ENCODE results near the gene BMPR1B.
"Not testable (repeated sequence)": the region's sequence is repeated elsewhere in the genome, so short reads cannot be mapped to it uniquely, and the experiment has no call there.

The BMPR1B gene

GRCh38 chr4:95155759-95156451 is 398.1 kb downstream of the BMPR1B start:
- no peak for DNase-seq

- no peak for DNase-seq
These were observed 398.7 kb downstream of the BMPR1B start for GRCh38 chr4:95156452-95156765.

- DNase-seq, result no peak
These were observed 399.8 kb downstream of the BMPR1B start for GRCh38 chr4:95157596-95157995.

GRCh38 chr4:95158045-95158444 is 400.3 kb downstream of the BMPR1B start:
- no peak for DNase-seq

GRCh38 chr4:95158626-95159025 is 400.9 kb downstream of the BMPR1B start:
- no peak for DNase-seq

GRCh38 chr4:95159384-95159783 is 401.6 kb downstream of the BMPR1B start:
- no peak for DNase-seq

GRCh38 chr4:95161781-95162469 is 404.2 kb downstream of the BMPR1B start:
- no peak for DNase-seq

- no peak for DNase-seq
These were observed 405.1 kb downstream of the BMPR1B start for GRCh38 chr4:95162867-95163266.

GRCh38 chr4:95165926-95166524 is 408.3 kb downstream of the BMPR1B start:
- no peak for DNase-seq

- DNase-seq, result no peak
These were observed 410.1 kb downstream of the BMPR1B start for GRCh38 chr4:95167805-95168204.

GRCh38 chr4:95170176-95170575 is 412.4 kb downstream of the BMPR1B start:
- no peak for DNase-seq

- DNase-seq, result not testable (repeated sequence)
These were observed 413.6 kb downstream of the BMPR1B start for GRCh38 chr4:95171377-95171776.

- no peak for DNase-seq
These were observed 421.2 kb downstream of the BMPR1B start for GRCh38 chr4:95178938-95179337.

GRCh38 chr4:95180531-95181242 is 422.9 kb downstream of the BMPR1B start:
- no peak for DNase-seq

- DNase-seq, result peak; percentile 1
These were observed 423.7 kb downstream of the BMPR1B start for GRCh38 chr4:95181243-95181995.

- no peak for DNase-seq
These were observed 424.2 kb downstream of the BMPR1B start for GRCh38 chr4:95181996-95182306.

- DNase-seq, result no peak
These were observed 426.1 kb downstream of the BMPR1B start for GRCh38 chr4:95183656-95184408.

GRCh38 chr4:95186666-95187065 is 428.9 kb downstream of the BMPR1B start:
- DNase-seq, result no peak

GRCh38 chr4:95188701-95189370 is 431.1 kb downstream of the BMPR1B start:
- DNase-seq, result no peak

GRCh38 chr4:95190751-95191436 is 433.1 kb downstream of the BMPR1B start:
- no peak for DNase-seq

- DNase-seq, result no peak
These were observed 433.8 kb downstream of the BMPR1B start for GRCh38 chr4:95191537-95191936.

All from stimulated activated CD4-positive, alpha-beta T cell treated with anti-CD3 and anti-CD28 coated beads, Interleukin-12 subunit alpha, Interleukin-12 subunit beta, amount 100 ng/mL, for 4 hours (primary cell).